ENCODE results near the gene NECTIN2. TPM values are rescaled to one million over a fixed set of nuclear protein-coding genes. Genes with fewer than 3 reads are reported as not detected.
"Not testable (repeated sequence)": the region's sequence is repeated elsewhere in the genome, so short reads cannot be mapped to it uniquely, and the experiment has no call there.

NECTIN2 gene
- polyA plus RNA-seq, 4 donors, result 149 to 180 (median 159) TPM

GRCh38 chr19:44848812-44849447 is 2.8 kb downstream of the NECTIN2 start:
- peak in 3 of 4 donors; percentile 38 to 48 (median 38) for DNase-seq (ENCODE audit: low read depth in 4 of 4, low spot score in 3 of 4)

DNA sequence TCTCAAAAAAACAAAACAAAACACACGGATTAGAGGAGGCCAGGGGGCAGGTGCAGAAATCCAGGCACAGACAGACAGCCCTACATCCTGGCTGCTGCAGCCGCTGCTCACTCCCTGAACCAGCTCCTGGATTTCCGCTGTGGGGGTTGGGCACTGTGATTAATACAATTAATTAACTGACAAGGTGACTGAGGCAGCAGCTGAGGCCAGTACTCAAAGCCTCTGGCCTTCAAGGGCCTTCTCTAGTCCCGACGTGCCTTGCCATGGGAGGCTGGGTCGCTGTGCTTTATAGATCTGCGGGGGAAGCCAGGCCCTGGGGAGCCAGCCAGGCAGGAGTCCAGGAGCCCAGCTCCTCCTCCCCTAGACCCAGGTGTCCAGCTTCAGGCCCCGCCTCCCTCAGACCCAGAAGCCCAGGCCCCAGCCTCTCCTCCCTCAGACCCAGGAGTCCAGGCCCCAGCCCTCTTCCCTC is 4.6 kb downstream of the NECTIN2 start:
- DNase-seq (ENCODE audit: low read depth in 4 of 4, low spot score in 3 of 4), result no peak

DNA sequence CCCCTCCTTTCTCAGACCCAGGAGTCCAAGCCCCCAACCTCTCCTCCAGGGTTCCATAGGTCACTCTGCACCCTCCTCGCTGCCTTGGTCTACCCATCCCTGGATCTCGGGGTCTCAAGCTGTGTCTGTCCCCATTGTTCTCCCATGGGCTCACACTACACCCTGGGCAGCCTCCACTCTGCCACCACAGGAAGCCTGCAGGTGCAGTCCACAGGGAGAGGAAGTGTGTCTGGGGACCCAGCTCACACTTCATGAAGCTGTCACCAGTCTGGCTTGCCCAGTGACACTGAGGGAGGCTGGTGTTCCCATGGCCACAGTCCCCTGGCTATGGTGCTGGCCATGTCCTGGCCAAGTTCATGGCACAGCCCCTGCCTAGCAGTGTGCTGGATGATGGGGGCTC is 5.3 kb downstream of the NECTIN2 start:
- DNase-seq (ENCODE audit: low read depth in 4 of 4, low spot score in 3 of 4), result no peak

DNA sequence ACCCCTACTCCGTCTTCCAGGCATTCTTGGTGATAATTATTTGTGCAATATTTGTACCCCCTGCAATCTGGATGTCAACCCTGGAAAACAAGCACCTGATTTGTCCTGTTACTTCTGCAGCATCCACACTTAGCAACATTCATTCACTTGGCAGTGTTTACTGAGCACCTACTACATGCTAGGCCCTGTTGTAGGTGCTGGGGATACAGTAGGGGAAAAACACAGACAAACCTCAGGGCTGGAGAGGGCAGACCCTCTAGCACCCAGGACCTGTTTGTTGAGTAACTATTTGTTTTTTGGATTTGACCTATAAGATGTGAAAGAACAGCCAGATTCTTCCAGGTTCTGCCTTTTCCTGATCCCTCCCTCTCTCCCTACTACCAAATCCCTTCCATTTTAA is 9.5 kb downstream of the NECTIN2 start:
- DNase-seq (ENCODE audit: low read depth in 4 of 4, low spot score in 3 of 4), result no peak

- DNase-seq (ENCODE audit: low read depth in 4 of 4, low spot score in 3 of 4), result no peak
These were observed 10.5 kb downstream of the NECTIN2 start for GRCh38 chr19:44856421-44857083.

DNA sequence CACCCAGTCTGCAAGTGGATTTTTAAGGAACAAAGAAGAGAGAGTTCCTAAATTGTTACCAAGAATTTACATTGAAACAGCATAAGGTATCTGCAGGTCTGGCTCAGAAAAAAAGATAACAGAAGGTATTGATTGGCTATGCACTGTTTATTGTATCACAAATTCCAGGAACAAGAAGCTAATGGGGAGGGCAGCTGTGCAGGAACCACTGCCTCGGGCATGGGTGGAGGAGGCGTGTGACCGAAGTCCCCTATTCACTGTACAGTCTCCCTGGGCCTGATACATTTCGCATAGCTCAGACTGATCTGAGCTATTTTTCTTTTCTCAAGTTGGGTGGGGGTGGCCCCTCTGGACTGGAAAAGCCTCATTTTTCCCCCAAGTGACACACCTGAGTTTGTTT is 11.7 kb downstream of the NECTIN2 start:
- DNase-seq (ENCODE audit: low read depth in 4 of 4, low spot score in 3 of 4), result no peak

DNA sequence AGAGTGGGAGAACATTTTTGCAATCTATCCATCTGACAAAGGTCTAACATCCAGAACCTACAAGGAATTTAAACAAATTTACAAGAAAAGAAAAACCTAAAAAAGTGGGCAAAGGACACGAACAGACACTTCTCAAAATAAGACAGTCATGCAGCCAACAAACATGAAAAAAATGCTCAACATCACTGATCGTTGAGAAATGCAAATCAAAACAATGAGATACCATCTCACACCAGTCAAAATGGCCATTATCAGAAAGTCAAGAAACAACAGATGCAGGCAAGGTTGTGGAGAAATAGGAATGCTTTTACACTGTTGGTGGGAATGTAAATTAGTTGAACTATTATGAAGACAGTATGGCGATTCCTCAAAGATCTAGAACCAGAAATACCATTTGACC is 15.5 kb downstream of the NECTIN2 start:
- DNase-seq (ENCODE audit: low read depth in 4 of 4, low spot score in 3 of 4), result not testable (repeated sequence)

DNA sequence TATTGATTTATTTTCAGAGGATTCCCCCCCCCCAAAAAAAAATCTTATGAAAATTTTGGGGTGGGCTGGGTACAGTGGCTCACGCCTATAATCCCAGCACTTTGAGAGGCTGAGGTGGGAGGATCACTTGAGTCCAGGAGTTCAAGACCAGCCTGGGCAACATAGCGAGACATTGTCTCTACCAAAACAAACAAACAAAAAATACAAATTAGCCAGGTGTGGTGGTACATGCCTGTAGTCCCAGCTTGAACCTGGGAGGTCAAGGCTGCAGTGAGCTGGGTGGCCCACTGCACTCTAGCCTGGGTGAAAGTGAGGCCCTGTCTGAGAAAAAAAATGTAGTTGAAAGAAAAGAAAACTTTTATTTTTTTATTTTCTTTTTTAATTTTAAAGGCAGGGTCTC is 17.9 kb downstream of the NECTIN2 start:
- DNase-seq (ENCODE audit: low read depth in 4 of 4, low spot score in 3 of 4), result no peak

DNA sequence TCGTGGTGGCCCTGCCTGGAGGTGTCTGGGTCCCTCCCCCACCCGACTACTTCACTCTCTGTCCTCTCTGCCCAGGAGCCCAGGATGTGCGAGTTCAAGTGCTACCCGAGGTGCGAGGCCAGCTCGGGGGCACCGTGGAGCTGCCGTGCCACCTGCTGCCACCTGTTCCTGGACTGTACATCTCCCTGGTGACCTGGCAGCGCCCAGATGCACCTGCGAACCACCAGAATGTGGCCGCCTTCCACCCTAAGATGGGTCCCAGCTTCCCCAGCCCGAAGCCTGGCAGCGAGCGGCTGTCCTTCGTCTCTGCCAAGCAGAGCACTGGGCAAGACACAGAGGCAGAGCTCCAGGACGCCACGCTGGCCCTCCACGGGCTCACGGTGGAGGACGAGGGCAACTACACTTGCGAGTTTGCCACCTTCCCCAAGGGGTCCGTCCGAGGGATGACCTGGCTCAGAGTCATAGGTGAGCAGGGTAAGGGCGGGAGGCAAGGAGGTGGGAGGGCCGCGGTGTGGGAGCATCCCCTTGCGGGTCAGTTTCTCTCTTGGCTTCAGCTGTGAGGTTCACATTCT is 19.2 kb downstream of the NECTIN2 start:
- no peak for DNase-seq (ENCODE audit: low read depth in 4 of 4, low spot score in 3 of 4)

- DNase-seq (ENCODE audit: low read depth in 4 of 4, low spot score in 3 of 4), result no peak
These were observed 20.6 kb downstream of the NECTIN2 start for GRCh38 chr19:44866664-44867063.

DNA sequence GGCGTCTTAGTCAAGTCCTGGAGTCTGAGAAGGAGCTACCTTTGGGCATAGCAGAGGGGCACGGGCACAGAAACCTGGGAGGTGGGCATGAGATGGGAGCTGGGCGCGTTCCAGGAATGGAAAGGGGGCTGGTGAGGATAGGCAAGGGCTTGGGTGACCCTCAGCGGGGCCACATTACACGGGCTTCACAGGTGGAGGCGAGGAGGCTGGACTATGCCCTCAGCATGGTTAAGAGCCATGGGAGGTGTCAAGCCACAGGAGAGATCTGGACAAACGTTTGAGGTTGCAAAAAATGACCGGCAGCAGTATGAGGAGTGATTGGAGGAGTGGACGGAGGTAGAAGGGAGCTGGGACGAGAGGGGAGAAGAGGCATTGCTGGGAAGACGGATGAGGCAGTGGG is 21.5 kb downstream of the NECTIN2 start:
- no peak for DNase-seq (ENCODE audit: low read depth in 4 of 4, low spot score in 3 of 4)

DNA sequence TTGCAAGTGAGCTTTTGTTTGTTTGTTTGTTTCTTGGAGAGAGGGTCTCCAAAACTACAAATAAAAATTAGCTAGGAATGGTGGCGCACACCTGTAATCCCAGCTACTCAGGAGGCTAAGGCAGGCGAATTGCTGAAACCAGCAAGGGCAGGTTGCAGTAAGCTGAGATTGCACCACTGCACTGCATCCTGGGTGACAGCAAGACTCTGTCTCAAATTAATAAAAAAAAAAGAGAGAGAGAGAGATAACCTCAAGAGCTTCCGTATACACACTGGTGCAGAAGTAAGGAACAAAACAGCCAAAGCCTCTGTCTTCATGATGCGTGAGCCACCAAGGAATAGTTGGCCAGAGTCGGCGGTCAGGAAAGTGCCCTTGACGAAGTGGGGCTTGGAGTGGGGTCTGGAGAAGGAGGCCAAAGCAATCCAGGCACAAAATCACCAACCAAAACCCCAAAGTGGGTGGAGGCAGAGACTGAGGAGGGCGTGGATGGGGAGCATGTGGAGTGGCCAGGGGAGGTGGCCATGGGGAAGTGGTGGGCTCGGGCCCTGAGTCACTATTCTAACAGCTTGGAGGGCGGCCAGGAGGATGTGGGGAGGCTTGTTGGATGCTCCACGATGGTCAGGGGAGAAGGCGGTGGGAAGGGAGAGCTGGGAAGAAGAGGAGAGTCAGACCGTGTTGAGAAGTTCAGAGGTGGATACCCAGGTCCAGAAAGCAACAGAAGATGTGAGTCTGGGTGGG is 23.8 kb downstream of the NECTIN2 start:
- DNase-seq (ENCODE audit: low read depth in 4 of 4, low spot score in 3 of 4), result no peak

DNA sequence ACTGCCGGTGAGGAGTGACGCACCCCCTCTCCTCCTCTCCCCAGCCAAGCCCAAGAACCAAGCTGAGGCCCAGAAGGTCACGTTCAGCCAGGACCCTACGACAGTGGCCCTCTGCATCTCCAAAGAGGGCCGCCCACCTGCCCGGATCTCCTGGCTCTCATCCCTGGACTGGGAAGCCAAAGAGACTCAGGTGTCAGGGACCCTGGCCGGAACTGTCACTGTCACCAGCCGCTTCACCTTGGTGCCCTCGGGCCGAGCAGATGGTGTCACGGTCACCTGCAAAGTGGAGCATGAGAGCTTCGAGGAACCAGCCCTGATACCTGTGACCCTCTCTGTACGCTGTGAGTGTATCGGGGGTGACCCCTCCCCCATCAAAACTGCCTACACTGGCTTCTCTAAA is 25.7 kb downstream of the NECTIN2 start:
- DNase-seq (ENCODE audit: low read depth in 4 of 4, low spot score in 3 of 4), result no peak

DNA sequence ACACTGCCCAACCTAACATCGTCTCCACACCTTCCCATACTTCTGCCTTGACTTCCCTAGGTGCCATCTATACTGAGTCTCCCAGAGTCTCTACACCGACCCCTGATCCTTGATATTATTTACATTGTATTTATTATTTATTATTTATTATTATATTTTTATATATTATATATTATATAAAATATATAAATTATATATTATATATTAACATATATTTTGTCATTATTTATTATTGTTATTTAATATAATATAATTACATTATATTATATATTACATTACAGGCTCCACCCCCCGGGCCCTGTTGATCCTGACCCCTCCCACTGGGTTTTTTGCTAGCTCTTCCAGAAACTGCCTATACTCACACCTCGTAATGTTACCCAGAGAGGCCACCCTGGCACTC is 26.6 kb downstream of the NECTIN2 start:
- DNase-seq (ENCODE audit: low read depth in 4 of 4, low spot score in 3 of 4), result no peak

GRCh38 chr19:44874317-44874716 is 28.2 kb downstream of the NECTIN2 start:
- no peak for DNase-seq (ENCODE audit: low read depth in 4 of 4, low spot score in 3 of 4)

- DNase-seq (ENCODE audit: low read depth in 4 of 4, low spot score in 3 of 4), result no peak
These were observed 29.8 kb downstream of the NECTIN2 start for GRCh38 chr19:44875666-44876451.

GRCh38 chr19:44876930-44877535 is 30.9 kb downstream of the NECTIN2 start:
- DNase-seq (ENCODE audit: low read depth in 4 of 4, low spot score in 3 of 4), result no peak

- no peak for DNase-seq (ENCODE audit: low read depth in 4 of 4, low spot score in 3 of 4)
These were observed 32.2 kb downstream of the NECTIN2 start for GRCh38 chr19:44878120-44878865.

DNA sequence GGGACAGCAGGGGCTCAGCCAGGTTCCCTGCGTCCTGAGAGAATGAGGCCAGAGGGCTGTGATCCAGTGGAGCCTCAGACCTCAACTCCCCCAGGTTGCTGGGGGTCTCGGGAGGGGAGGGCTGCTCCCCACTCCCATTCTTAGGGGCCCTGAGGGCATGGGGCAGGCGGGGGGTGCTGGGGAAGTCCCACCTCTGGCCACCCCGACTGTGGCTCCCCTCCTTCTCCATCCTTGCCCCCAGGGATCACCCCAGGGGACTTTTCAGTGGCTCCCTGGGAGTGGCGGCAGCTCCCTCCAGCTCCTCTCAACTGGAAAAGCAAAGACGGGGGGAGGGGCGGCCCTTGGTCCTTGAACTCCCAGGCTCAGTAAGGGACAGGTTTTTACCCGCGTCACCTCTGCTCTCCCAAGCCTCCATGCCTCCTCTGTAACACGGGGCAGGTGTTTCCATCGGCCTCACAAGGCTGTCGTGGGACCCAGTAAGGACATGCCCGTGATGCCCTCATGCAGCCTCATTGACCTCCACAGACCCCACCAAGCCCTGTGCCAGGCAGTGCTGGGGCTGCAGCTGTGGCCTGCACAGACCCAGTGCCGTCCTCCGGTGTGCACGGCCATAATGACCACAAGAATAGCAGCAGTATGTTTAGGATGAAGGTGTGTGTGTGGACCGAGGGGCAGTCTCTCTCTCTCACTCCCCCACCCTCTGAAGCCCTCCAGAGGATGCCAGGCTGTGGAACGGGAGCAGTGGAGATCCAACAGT is 33.4 kb downstream of the NECTIN2 start:
- DNase-seq (ENCODE audit: low read depth in 4 of 4, low spot score in 3 of 4), result no peak

Measured in right renal pelvis (tissue), 4 donors.